HG03280 (cell line): ENCODE measurements around the gene SQSTM1.

ENCODE experiments used
- ATAC-seq: cut with Tn5 transposase; IDR thresholded peaks from one replicate; pipeline ENCODE4 v1.9.1; 2021; ENCODE audit warnings: mild to moderate bottlenecking, moderate library complexity; ENCODE audit not compliant: unreplicated experiment

SQSTM1 gene

DNA sequence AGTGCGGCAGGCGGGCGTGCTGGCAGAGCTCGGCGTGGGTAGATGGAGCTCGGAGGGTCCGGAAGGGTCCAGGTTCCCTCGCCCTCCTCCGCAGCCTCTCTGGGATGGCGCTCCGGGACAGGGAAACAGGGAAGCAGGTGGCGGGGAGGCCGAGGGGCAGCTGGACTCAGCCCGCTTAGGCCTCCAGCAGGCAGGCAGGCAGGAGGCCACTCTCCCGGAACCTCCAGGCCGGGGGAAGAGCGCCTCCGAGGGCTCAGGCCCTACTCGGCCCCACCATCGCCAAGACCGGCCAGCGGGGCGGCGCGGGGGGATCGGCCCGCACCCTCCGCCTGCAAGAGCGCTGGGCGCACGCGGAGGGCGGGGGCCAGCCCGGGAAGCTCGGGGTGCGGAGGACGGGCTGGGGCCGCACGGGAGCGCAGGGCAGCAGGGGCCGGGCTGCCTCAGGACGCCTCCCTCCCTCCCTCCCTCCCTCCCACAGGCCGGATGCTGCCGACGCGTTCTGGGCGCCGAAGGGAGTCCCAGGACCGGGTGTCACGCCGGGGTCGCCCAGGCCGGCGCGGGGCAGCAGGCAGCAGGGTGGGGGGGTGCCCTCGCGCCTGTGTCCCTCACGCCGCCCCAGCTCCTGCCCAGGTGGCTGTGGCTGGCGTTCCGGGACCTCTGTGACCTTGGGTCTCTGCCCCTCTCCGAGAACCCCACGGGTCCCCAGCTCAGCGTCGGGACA lies 15.0 kb upstream of the SQSTM1 start:
- ATAC-seq, result peak; percentile 14

GRCh38 chr5:179806250-179807048 lies 14.3 kb upstream of the SQSTM1 start, which contains the start of gene MGAT4B:
Gene MGAT4B, minus strand, starts transcription at chr5:179806866. Its CDS starts 283 bp downstream, at chr5:179806583.
- ATAC-seq, result peak; percentile 72

- ATAC-seq, result no peak
Observed at GRCh38 chr5:179812135-179812825, 8.4 kb upstream of the SQSTM1 start.

- no peak for ATAC-seq
Observed at GRCh38 chr5:179812997-179813607, 7.6 kb upstream of the SQSTM1 start.

- no peak for ATAC-seq
Observed at GRCh38 chr5:179814090-179814489, 6.6 kb upstream of the SQSTM1 start.

- ATAC-seq, result no peak
Observed at GRCh38 chr5:179815491-179816249, 5.0 kb upstream of the SQSTM1 start.

- ATAC-seq, result no peak
Observed at GRCh38 chr5:179816401-179816795, 4.3 kb upstream of the SQSTM1 start.

DNA sequence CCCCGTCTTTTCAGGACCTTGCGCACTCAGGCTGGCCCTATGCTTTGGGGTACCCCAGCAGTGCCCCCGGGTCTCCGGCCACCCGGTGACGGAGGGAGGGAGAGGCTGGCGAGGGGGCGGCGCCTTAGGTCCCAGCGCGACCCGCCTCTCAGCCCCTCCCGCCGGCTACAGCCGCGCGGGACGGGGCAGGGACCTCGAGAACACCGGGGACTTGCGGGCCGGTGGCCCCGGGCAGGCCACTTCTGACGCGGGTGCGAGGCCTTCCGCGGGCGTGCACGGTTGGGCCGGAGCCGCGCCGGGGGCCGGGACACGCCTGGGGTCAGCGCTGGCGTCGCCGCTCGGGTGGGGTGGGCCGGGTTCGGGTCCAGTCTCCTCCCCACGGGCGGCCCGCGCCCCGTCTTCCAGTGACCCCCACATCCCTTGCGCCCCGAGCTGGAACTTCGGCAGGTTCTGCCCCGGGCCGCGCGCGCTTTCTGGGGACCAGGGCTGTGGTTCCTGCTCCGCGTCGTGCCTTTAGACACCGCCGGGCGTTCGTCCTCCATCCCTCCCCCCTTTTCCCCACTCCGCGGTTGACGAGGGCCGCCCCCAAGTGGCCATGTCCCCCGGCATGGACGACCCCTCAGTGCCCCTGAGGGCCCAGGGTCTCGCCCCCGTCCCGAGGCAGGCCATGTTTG lies 3.8 kb upstream of the SQSTM1 start:
- ATAC-seq, result no peak

- no peak for ATAC-seq
Observed at GRCh38 chr5:179817470-179817840, 3.2 kb upstream of the SQSTM1 start.

DNA sequence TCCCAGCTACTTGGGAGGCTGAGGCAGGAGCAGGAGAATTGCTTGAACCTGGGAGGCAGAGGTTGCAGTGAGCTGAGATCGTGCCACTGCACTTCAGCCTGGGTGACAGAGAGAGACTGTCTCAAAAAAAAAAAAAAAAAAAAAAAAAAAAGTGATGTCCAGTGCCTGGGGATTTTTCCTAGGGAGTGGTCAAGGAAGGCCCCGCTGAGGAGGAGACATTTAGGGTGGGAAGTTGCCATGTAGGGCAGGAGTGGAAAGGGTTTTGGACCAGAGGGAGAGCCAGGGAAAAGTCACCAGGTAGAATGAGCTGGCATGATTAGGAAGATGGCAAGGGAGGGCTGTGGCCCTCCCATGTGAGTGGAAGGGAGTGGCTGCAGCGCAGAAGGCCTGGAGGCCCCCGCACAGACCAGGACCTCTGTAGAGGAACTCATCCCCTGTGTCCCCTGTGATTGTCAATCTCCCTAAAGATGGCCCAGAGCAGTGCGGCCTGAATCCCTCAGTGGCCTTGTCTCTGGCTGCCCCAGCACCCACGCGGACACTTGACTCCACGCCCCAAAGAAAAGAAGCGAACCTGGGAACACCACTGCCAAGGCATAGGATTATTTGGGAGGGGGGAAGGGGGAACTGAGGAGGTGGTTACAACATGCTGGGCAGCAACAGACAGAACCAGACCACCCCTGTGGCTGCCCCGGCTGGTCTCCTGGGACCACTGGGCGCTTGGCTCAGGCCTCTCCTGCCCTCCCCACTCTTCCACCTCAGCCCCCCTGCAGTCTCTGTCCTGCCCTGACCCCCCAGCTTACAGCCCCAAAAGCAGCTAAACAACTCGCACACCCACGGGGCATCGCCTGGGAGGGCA lies 2.6 kb upstream of the SQSTM1 start:
- ATAC-seq, result no peak

DNA sequence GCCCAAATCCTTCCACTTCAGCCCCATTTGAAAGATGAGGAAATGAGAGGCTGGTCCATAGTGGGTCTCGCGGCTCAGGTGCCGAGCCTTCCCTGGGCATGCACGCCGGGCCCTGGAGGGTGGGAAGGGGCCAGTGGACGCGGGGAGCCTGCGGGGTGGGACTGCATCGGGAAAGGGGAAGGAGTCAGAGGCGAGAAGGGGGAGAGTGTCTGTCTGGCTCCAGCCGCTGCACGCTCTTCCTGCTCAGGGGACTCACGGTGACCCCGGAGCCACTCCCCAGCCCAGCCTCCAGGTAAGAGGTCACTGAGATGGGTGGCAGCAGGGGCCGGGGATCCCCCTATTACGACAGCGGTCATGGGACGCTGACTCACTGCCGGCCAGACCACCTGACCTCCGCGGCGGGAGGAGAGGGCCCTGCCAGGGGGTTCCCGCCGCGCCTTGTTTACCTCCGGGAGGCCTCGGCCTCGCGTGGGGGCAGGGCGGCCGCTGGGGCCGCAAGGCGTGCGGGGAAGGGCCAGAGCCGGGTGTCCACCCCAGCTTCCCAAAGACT lies 1.9 kb upstream of the SQSTM1 start:
- ATAC-seq, result peak; percentile 63

DNA sequence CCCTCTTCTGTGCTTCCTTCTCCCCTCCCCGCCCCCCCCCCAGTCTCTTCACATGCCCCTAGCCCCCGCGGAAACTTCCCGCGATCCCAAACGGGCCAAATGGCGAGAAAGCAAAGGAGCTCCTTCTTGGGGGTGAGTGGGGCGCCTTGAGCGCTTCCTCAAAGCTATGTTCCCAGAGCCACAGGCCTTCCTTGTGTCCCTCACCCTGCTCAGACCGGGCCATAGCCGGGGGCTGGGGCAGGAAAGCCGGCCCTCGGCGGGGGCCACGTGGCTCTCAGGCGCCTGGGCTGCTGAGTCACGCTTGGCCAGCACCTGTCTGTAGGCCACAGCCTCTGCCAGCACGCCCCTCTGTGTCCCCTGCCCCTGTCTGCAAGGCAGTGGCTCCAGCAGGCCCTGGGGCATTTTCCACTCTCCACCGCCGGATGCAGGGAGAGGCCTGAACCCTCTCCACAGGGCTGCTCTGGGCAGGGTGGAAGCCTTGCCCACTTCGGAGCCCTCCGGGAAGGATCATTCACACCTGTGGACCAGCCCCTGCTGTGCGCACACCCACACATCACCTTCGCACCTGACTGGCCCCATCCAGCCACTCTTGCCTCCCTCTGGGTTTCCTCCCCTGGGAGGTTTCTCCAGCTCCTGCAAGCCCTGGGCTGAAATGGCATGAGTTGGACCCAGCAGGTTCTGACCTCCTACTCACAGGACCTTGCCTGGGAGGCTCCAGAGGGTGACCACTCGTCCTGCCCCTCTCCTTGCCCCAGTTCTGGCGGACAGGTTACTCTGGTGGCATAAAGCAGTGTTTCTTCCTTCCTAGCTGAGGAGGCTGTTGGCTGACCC lies 1.2 kb upstream of the SQSTM1 start:
- no peak for ATAC-seq

DNA sequence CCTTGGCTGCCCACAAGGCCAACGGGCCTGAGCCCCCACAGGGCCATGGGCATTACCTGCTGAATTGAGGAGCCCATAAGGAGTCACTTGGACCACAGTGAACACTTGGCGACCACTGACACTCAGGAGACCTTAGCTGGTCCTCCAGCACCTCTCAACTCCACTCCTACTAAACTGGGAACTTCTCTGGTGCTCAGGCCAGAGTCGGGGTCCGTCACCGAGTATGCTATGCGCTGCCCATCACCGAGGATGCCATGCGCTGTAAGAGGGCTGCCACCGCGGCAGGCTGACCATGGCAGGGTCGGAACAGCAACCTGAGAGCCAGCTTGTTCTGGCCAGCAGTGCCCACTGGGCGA lies 600 bp upstream of the SQSTM1 start:
- ATAC-seq, result no peak

DNA sequence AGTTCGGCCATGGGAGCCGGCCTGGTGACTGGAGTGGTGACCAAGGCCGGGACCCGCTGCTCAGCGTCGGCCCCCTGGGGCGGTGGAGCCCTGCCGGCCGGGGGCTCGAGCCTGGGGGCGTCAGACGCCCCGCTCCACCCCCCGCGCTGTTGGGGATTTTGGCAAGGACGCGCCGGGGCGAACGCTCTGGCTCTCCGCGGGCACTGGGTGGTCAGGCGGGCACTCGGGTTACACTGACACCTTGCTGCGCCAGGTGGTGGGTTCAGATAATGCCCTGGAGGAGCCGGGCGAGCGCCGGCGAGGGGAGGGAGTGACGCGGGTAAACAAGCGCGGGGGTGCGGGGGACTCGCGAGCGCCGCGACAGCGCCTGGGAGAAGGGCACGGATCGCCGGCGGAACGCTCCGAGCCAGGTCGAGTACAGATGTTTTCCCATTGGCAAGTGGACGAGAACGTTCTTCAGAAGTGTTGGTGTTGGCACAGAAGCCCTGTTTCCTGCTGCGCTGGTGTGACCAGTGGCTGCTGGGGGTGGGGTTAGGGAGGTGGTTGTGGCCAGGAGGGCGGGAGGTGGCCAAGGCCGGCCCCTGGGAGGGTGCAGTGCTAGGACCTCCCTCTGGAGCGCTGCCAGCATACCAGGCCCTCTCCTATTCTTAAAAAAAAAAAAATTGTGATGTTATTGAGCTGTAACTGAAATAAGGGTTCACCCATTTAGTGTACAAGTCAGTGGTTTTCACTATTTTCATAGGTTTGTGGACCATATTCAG lies 773 bp downstream of the SQSTM1 start:
- ATAC-seq, result peak; percentile 48

GRCh38 chr5:179822059-179822432 lies 1.3 kb downstream of the SQSTM1 start:
- ATAC-seq, result no peak

DNA sequence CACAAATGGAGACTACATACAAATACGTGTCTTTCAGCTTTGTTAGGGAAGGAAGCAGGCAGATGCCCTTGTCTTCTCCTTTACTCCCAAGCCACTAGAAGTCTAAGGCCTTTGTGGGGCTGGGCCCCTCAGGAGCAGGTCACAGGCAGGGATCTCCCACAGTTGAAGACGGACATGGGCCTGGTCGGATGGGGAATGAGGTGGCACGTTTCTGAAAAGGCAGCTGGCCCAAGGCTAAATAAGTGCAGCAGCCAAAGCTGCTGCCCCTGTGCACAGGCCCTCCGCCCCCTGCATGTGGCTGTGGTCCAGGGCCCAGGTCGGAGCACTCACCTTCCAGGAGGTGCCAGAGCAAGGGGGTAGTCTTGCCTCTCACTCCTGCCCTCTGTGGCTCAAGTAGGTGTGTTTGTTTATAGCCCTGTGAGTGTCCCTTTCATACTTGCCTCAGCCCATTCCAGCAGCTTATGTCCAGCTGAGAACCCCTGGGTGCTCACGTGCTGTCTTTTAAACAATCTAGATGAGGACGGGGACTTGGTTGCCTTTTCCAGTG lies 1.8 kb downstream of the SQSTM1 start:
- ATAC-seq, result no peak
